CMK (cell line): ENCODE data around the gene MSL3.

ENCODE experiments used
- DNase-seq: peaks from one replicate; pipeline ENCODE4 v3.0.0-alpha.2; 2010; ENCODE audit warnings: low read depth

Gene MSL3

DNA sequence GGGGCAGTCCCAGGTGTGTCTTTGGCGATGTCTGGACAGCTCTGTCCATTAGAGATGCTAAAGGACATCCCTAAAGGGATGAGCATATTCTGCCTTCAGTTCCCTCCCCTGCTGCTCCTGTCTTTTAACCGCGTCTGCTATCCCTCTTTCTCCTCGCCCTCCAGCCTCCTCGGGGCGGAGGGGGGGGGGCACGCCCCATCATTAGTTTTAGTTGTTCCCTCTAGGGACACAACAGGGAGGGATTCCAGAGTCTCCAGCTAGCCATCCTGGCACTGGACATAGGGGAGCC is 1.1 kb downstream of the MSL3 start:
- no peak for DNase-seq

DNA sequence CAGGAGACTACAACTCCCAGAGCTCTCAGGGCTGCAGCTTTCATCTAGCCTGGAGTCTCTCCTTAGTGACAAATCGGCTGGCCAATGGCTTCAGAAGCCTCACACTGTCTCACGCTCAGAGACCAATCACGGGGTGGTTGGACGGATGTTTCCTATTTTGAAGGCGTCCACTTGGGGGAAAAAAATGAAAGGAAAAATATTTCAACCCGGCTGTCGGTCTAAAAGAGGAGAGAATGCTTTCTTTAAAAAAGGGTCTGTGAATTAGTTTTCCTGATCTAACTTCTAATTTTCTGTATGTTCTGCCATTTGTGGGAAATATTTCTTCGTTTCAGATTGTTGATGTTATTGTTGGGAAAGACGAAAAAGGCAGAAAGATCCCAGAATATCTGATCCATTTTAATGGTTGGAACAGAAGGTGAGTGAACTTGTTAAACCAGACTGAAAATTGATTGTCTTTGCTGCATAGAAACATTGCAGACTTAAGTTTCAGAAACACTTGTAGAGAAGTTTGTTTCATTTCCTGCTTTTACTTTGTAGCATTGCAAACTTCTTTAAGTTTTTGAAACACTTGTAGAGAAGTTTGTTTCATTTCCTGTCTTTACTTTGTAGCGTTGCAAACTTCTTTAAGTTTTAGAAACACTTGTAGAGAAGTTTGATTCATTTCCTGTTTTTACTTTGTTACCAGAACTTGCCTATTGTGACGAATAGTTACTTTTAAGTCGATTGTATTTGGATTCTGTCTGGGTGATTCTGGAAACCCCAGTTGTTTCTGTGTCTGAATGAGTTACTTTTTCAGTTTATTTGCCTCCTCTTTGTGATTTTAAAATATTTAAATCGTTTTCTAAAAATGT is 1.6 kb downstream of the MSL3 start:
- DNase-seq = peak; percentile 52

DNA sequence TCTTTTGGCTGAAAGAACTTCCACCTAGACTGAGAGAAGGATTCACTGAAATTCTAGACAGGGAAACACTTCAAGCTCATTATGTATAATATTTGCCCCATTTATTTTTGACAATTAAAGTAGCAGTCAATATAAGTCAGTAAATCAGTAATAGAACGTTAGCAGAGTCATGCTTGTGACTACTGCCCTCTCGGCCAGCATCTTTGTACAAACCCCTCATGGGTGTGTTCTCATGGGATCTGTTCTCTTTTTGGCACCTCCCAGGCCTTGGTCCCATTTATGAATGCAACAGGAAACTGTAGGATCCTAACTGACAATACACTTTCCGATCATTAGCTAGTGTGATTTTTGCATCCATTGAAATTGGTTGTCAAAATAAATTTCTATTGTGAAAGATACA is 2.9 kb downstream of the MSL3 start:
- DNase-seq = no peak

DNA sequence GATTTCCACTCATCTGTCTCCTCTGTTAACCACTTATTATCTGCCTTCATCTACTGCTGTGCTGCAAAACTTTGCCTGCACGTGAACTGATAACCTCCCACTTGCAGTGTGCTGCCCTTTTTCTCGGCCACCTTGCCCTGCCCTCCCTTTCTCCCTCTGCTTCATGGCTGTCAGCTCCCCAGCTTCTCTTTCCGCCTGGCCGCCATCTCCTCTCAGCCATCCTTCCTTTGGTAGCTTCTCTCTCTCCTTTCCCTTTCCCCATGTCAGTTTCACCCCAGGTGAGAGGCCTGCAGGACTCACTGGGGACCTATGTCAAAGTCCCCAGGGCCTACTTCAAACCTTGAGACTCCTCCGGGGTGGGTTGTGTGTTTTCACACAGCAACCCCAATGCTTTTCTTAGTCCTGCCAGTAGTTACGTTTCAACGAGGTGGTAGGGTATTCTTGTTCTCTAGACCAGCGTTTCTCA is 6.6 kb downstream of the MSL3 start:
- DNase-seq = no peak

DNA sequence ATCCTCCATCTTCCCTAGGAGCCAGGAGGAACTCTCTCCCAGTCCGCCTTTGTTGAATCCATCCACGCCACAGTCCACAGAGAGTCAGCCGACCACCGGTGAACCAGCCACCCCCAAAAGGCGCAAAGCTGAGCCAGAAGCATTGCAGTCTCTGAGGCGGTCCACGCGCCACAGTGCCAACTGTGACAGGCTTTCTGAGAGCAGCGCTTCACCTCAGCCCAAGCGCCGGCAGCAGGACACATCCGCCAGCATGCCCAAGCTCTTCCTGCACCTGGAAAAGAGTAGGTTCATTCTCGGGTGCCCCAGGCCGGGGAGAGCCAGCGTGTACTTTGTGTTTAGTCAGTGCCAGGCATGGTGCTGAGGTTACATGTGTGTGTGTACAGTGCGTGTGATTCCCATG is 7.4 kb downstream of the MSL3 start:
- DNase-seq = no peak

DNA sequence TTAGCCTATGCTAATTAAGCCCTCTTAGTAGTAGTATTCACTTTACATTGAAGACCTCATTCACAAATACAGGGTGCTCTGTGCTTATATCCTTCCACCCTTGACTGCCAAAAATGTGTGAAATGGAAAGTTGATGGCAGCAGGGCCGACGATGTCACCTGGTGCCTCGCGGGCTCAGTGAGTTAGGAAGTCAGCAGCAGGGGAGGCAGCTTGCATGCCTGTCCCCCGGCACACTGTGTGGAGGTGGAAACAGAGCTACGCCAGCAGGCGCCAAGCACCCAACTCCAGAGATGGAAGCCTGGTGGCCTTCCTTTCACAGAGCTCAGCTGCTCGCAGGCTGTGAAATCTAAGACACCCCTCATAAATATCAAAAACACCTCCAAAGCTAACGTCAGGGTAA is 8.4 kb downstream of the MSL3 start:
- DNase-seq = no peak

DNA sequence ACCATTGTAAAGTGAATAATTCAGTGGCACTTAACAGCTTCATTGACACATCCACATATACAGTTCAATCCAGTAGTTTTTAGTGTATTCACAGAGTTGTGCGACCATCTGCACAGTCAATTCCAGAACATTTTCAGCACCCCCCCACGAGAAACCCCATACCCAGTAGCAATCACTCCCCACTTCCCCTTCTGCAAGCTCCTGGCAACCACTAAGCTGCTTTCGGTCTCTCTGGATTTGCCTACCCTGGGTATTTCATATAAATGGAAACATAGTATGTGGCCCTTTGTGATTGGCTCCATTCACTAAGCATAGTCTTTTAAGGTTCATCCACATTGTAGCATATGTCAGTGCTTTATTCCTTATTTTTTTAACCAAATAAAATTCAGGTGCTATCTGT is 10.0 kb downstream of the MSL3 start:
- no peak for DNase-seq

DNA sequence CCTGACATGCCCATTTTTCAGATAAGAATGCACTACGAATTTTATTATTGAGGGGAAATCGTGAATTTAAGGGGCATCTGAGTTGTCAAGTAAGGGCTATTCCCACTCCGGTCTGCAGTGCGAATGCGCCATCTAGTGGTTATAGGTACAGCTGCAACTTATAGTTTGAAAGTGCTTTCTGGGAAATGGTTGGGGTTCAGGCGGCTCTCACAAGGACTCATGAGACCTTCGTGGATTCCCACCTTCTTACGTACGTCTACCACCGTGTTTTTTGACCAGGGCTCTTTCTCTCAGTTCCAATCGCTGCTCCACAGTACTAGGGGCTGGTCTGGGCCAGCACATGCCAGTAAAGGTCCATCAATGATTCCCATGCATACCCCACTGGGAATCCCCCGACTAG is 12.3 kb downstream of the MSL3 start:
- DNase-seq = peak; percentile 36

DNA sequence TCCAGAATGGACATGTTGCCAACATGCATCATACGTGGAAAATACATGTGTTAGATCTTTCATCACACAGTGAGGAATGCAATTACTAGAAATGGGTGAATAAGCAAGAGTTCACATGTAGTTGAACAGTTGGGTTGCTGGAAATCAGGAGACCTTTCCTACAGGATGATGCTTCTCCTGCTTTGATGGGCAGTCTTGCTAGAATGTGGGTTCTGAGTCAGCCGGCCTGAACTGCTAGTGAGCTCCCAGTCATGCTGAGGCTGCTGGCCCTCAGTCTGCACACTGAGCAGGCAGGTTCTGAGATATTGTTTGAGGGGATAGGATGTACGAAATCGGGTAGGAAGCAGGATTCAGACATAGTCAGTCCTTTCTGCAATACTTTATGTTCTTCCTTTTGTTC is 20.2 kb downstream of the MSL3 start:
- DNase-seq = no peak

DNA sequence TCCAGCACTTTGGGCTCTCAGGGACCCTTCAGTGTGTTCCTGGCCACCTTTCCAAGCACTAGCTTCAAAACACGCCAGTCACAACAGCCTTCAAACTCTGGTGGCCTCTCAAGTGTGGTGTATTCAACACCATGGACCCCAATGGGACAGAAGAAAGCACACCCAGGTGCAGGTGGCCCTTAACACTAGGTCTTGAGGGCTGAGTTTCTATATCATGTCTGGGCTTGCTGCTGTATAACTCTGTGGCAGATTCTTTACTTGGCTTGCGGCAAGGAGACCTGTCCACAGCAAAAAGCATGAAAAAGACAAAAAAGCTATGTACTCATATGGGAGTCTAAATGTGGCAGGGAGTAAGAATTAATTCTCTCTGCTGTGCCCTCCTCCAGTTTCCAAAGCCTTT is 23.1 kb downstream of the MSL3 start:
- no peak for DNase-seq

DNA sequence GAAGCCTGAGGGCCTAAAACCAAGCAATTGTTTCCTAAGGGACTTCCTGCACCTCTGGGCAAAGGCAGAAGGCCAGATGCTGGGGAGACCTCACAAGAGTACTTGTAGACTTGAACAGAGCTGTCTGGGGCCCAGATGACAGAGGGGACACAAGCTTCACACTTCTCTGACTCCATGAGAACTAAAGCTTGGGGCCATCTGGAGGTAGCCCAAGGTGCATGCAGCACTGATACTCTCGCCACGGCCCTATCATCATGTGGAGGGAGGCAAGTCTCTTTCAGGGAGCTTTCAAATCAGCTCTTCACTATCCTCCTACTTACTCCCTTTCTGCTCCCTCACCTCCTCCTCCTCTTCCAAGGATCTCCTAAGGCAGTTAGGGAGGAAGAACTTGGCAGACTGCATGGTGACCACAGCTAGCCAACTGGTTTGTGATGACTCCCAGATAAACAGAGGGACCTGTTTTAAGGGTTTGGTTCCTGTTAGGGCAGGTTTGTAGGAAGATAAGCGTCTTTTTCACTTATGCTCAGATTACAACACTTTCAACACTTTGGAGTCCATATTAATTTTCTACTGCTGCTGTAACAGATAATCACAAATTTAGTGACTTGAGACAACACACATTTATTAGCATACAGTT is 23.8 kb downstream of the MSL3 start:
- DNase-seq = no peak

DNA sequence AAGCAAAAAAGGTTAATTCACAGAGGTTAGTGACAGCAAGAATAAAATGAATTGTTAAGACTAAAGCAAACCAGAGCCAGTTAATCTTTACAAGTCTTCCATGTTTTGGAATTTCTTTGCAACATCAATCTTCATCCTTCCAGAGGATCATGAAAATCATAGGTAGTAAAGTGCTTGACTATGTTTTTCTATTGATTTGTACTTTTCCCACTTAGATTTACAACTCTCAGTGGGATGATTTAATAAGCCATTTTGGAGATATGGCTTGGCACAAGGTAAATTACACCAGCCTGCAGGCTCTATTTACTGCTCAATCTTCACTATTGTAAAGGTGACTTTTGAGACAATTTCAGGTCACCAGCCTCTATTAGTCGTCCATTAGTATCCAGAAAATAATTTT is 26.5 kb downstream of the MSL3 start:
- no peak for DNase-seq

DNA sequence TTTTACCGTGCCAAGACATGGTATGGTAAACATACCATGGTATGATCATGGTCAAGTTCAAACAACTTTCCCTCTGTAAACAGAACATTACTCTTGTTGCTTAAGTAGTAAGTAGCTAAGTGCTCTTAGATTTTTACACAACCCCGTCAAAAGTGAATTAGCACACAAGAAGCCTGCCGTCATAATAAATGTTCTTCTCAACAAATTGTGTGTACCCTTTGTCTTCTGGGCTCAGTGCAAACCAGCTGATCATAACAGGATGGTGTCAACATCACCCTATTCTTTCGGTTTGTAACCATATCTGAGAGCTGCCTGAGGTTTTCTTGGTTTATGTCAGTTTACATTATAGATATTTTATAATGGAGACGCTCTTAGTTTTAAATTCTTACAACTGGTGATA is 28.8 kb downstream of the MSL3 start:
- no peak for DNase-seq

DNA sequence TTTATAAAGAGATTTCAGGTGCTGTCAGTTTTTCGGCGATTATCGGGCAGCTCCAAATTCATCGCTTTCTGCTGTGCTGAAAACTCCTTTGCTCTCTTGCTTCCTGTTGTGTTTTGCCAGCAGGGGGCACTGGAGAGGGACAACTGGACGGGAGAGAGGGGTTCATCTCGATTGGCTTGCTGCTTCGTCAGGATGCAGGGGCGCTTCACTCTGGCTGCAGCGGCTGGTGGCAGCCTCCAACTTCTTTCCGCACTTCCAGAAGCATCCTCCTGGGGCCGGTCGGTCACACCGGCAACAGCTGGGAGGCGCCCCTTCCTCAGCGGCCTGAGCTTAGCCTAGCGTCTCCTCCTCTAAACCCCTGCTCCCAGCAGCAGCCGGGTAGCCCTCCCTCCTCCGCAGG is 29.5 kb downstream of the MSL3 start:
- no peak for DNase-seq

DNA sequence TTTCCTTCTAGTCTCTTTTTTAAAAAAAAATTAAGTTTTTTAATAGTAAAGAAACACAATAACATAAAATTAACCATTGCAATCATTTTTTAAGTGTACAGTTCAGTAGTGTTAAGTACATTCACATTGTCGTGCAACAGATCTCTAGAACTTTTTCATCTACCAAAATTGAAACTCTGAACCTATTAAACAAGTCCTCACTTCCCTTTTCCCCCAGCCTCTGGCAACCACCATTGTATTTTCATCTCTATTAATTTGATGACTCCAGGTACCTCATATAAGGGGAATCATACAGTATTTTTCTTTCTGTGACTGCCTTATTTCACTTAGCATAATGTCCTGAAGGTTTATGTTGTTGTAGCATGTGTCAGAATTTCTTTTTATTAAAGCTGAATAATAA is 31.8 kb downstream of the MSL3 start:
- no peak for DNase-seq

DNA sequence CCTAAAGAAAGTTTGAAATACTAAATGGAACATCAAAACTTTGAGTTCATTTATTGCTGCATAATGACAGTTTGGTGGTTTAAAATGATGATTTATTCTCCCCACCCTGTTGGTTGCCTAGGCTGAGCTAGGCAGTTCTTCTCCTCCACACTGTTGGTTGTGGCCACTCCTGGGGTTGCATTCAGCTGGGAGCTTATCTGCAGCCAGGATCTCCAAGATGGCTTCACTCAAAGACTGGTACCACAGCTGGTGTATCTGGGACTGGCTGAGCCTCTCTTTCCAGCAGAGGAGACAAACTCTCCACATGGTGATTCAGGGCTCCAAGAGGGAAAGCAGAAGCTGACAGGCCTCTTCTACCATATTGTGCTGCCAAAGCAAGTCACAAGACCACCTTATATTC is 33.1 kb downstream of the MSL3 start:
- no peak for DNase-seq

DNA sequence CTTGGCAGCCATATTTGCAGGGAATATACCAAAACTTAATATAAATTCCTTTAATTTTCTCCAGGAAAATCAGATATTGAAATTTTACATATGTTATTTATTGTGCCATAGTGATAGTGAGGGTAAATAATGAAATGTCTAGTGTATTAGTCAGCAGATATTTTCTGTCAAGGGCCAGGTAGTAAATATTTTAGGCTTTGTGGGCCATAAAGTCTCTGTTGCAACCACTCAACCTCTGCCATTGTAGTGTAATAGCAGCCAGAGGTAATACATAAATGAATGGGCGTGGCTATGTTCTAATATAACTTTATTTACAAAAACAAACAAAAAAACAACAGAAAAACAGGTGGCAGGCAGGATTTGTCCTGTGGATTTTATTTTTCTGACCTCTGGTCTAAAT is 33.5 kb downstream of the MSL3 start:
- DNase-seq = no peak

DNA sequence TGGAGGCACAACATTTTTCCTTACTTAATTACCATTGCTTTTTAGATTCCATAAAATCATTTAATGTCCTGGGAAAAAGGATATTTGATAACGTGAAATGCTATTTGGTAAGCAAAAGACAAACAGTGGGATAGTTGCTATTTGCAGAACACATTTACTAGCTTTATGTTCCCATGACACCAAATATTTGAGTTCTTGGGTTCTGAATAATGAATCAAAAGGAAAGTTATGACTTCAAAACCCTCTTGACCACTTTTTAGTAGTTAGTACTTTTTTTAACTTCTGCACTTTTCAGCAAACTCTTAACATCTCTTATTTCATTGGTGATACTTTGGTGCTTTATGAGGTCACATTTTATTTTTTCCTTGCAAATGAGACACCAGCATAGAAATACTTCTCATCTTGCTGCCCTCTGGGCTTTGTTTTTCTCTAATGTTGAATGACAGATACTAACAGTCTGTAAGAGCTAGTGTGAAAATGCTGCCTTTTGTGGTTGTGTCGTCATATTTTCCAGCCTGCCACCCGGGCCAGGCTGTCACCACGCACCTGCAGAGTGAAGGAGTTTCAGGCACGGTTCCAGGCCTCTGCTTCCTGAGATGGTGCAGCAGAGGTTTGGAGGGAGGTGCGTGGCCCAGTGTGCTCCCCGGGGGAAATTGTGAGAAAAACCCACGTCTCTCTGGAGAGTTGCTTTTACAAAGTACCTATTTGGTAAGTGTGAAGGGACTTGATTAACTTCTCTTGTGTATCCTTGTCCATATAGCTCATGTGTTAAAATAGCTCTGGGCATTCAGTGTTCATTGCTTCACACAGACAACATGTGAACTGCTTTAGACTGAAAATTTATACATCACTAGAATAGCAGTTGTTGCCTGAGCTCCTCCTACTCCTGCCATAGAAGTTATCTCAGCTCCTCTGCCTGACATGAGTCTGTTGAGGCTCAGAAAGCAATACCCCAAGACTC is 34.7 kb downstream of the MSL3 start:
- no peak for DNase-seq

DNA sequence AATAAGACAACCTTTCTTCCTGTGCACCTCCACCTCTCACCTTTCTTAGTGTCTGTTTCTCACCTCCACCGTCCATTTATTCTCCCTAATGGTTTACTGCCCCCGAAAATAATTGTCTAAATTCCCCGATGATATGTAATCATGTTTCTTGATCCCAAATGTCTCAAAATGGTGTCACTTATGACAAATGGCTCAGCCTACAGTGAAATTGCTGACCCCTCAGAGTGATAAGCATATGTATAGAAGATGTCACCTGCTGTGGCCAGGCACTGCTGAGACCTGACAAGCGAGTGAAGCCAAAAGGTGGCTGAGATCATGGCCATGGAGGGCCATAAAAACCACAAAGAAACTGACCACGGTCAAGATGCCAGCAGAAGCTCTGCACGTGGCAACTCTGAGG is 35.7 kb downstream of the MSL3 start:
- DNase-seq = no peak

DNA sequence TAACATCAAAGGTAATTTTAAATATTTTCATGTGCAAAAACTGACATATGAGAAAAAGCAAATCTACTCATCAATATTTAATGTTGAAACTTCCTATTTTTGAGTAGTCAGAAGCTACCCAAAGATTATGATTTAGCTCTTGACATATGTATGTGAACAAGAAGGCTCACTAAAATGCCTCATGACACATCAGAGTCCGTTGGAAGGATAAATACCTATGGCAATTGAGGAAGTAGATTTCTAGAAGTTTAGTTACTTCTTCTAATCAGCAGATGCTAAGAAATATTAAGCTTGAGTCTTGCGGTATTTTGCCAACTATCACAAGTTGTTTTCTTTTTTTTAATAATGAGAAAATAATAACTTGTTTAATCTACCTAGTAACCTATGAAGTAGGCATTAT is 55.3 kb downstream of the MSL3 start:
- DNase-seq = no peak
